HG03565 (cell line): ENCODE results near the gene SYDE1.

Experiments used
- ATAC-seq: cut with Tn5 transposase; IDR thresholded peaks from one replicate; pipeline ENCODE4 v1.9.1; 2021; ENCODE audit warnings: mild to moderate bottlenecking, moderate library complexity; ENCODE audit not compliant: unreplicated experiment

Gene SYDE1

GRCh38 chr19:15125232-15126067, 18.2 kb downstream of the SYDE1 start:
- ATAC-seq: peak; percentile 77

DNA sequence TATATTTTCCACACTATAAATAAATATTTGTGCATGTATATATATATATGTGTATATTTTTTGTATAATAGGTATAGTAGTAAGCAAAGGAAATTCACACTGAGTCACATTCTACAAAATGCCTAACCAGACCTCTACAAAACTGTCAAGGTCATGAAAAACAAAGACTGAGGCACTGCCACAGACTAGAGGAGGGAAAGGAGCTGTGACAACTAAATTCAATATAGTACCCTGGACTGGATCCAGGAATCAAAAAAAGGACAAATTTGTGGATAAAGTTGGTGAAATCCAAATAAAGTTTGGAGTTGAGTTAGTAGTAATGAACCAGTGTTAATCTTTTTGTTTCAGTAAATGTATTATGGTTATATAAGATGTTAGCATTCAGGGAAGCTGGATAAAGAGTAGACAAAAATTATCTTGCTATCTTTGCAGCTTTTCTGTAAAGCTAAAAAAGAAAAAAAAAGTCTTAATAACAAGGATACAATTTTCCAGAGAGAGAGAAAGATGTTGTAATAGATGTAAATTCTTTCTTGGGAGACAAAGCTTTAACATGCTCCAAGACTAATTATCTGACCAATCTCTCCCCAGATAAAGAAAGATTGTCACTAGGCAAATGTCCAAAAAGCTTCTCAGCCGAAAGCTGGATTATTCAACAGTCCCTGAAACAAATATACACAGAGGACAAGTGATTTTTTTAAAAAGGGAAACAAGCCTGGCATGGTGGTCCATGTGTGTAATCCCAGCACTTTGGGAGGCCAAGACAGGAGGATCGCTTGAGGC, 19.1 kb downstream of the SYDE1 start:
- no peak for ATAC-seq

- ATAC-seq: no peak
These were observed 21.1 kb downstream of the SYDE1 start for GRCh38 chr19:15128162-15128770.

GRCh38 chr19:15129856-15130585, 22.8 kb downstream of the SYDE1 start:
- ATAC-seq: no peak

DNA sequence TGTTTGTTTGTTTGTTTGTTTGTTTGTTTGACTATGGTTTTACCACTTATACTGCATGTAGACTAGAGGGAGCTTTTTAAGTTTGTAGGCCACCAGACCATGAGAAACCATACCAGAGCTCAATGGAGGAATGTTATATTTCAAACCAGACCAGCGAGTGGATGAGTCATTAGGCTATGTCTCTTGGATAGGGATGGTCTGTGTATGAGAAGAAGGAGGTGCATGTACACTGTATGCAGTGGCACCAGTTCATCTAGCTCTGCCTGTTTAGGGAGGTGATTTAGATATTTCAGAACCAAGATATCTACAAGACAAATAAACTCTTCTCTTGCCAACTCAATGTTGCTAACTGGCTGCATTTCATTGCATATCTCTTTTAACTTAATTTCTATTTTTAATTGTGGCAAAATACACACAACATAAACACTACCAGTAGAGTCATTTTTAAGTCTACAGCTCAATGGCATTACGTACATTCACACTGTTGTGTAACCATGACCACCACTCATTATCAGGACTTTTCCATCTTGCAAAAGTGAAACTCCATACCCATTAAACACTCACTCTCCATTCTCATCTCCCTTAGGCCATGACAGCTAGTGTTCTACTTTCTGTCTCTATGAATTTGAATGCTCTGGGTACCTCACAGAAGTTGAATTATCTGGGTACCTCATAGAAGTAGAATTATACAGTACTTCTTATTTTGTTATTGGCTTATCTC, 29.2 kb downstream of the SYDE1 start:
- ATAC-seq: no peak

DNA sequence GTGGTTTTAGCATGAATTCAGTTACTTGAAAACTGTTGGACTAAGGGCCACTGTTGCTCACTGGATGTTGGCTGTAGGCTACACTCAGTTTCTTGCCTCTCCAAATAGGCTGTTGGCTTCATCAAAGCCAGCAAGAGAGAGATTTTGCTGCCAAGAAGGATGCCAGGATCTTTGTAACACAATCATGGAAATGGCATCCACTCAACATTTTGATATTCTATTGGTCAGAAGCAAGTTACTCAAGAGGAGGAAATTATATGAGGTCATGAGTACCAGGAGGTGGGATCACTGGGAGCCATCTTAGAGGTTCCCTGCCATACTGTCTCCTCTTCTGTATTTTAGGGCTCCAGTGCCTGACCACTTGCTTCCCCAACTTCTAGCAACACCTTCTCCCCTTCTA, 30.6 kb downstream of the SYDE1 start:
- ATAC-seq: no peak

GRCh38 chr19:15138427-15138826, 31.2 kb downstream of the SYDE1 start:
- ATAC-seq: no peak

DNA sequence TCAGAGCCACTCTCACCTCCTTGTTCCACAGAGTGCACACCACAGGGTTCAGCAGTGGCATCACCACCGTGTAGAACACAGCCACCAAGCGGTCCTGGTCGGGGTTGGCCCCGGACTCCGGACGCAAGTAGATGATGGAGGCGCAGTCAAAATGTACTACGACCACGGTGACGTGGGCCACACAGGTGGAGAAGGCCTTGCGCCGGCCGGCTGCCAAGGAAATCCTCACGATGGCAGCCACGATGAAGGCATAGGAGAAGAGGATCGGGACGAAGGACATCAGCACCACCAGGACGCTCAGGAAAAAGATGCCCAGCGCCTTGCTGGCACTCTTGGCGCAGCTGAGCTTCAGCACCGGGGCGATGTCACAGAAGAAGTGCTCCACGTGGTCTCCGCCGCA, 33.9 kb downstream of the SYDE1 start:
- ATAC-seq: no peak

GRCh38 chr19:15142313-15142712, 35.1 kb downstream of the SYDE1 start:
- no peak for ATAC-seq

DNA sequence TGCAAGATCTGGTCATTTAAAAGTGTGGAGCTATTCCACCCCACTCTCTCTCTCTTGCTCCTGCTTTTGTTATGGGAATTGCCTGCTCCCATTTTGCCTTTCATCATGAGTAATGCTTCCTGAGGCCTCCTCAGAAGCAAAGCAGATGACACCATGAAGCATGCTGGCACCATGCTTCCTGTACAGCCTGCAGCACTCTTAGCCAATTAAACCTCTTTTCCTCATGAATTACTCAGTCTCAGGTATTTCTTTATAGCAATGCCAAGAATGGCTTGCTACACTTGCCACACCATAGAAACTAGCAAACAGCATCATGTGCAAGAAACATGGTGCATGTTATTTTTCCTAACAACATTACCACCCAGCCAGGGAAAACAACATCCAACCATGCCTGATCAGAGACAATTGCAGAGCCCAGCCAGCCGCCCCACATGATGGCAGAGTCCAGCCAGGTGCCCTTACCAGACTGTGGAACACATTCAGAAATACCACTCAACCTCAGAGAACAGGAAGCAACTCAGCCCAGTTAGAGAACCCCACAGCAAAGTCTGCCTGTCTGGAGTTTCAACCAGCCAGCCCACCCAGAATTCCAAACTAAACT, 36.9 kb downstream of the SYDE1 start:
- no peak for ATAC-seq

DNA sequence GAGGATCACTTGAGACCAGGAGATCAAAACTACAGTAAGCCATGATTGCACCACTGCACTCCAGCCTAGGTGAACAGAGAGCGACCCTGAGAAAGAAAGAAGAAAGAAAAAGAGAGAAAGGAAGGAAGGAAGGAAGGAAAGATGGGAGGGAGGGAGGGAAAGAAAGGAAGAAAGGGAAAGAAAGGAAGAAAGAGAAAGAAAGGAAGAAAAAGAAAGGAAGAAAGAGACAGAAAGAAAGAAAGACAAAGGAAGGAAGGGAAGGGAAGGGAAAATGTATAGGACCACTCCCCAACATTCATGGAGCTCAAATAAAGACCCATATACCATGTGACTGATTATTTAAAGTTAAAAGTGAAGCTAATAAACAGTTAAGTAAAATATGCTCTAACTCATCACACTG, 39.9 kb downstream of the SYDE1 start:
- ATAC-seq: no peak

- ATAC-seq: no peak
These were observed 42.5 kb downstream of the SYDE1 start for GRCh38 chr19:15149737-15150136.

- no peak for ATAC-seq
These were observed 46.9 kb downstream of the SYDE1 start for GRCh38 chr19:15154002-15154612.

DNA sequence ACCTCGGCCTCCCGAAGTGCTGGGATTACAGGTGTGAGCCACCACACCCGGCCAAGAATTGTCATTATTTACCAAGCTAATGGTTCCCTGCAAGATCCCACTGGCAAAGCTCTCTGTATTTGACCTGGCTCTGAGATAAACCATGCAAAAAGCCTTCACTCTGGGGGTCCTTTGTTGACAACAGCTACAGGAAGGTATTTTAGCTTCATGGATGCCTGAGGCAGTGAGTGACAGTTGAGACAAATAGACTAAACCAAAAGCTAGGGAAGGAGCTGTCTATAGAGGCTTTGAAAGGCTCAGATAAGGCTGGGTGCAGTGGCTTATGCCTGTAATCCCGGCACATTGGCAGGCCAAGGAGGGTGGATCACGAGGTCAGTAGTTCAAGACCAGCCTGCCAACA, 48.1 kb downstream of the SYDE1 start:
- ATAC-seq: no peak

DNA sequence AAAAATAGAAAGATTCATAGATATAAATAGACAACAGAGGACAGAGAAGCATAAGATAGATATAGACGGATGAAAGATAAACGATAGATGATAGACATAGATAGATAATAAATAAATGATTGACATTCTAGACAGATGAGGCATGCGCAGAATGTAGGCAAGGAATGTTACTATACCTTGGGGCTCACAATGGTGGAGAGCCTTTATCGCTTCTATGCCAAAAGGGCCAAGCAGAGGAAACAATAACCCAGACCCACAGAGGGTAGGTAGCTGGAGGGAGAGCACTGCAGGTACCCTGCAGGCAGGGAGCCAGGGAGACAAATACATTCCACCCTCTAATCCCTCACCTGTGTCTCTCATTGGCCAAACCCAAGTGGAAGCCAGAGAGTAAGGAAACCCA, 49.2 kb downstream of the SYDE1 start:
- no peak for ATAC-seq

GRCh38 chr19:15159251-15159650, 52.0 kb downstream of the SYDE1 start:
- ATAC-seq: no peak

DNA sequence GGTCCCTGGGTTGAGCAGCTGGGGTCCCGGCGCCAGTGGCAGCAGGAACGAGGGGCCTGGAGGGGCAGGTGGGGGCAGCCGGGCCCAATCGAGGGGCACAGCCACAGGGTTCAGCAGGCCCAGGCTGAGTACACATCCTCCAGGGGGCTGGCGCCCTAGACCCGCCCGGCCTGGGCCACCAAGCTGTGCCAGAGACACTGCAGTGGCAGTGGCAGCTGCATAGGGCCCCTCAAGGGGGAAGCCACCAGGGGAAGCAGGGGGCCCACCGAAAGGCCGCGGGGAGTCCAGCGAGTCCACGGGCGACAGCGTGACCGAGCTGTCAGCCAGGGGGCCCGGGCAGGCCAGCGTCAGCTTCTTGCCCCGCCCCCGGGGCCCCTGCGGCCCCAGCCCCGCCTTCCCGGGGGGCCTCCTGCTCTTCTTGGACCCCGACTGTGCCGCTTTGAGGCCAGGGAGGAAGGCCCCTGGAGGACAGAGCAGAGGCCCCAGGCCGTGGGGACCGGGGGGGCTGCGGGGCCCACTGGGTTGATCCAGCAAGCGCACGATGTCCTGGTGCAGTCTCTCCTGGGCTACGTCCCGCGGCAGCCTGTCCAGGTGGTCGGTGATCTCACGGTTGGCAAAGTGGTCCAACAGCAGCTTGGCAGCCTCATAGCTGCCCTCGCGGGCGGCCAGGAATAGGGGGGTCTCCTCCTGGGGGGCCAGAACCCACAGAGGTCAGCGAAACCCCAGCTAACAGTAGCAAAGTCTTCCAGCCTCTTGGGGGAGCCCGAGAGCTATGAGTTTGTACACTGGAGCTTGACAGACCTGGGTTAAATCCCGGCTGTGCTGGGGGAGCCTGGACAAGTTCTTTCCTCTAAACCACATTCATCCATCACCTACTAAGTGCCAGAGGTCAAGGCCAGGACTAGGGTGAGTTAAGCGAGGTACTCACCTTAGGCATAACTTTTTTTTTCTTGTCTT, 54.1 kb downstream of the SYDE1 start:
- no peak for ATAC-seq
